PFSK-1 (cell line): Measurements from ENCODE around the gene SUFU.

Experiments
- FOXP2 ChIP-seq: optimal IDR thresholded peaks from 2 replicates; pipeline ENCODE3; 2011; ENCODE audit warnings: borderline replicate concordance, control low read depth, inconsistent platforms; ENCODE audit not compliant: insufficient read depth; ENCODE audit errors: extremely low read length, extremely low read depth
- POLR2AphosphoS5 ChIP-seq: IDR thresholded peaks from 2 replicates; pipeline ENCODE4 v1.6.1; 2012; ENCODE audit warnings: low read depth, mild to moderate bottlenecking, control low read depth, low read length, moderate library complexity
- REST ChIP-seq, 2 experiments: IDR thresholded peaks; 2 replicates each; pipeline versions ENCODE4 v1.6.1 to v1.8.0; 2011 to 2012; ENCODE audit warnings: low read depth in 2 of 2, low read length in 2 of 2, control low read depth in 1 of 2, inconsistent platforms in 1 of 2, mild to moderate bottlenecking in 1 of 2, moderate library complexity in 1 of 2; ENCODE audit not compliant: insufficient read depth in 1 of 2
- SIN3A ChIP-seq: IDR thresholded peaks from 2 replicates; pipeline ENCODE4 v1.6.1; 2012; ENCODE audit warnings: mild to moderate bottlenecking, low read length, moderate library complexity, borderline replicate concordance; ENCODE audit not compliant: insufficient read depth
- TAF1 ChIP-seq: IDR thresholded peaks from 2 replicates; pipeline ENCODE4 v1.6.1; 2012; ENCODE audit warnings: low read length, control low read depth, borderline replicate concordance; ENCODE audit not compliant: insufficient read depth

Gene SUFU

GRCh38 chr10:102632394-102633111, 128.8 kb downstream of the SUFU start:
- TF ChIP-seq TAF1 (no peak), REST (IDR thresholded peaks at IDR 0.05; ENCODE audit: insufficient read depth in 1 of 2, low read depth in 2 of 2, low read length in 2 of 2) (no peak), POLR2AphosphoS5 (no peak), FOXP2 (no peak), SIN3A (no peak)

- TF ChIP-seq SIN3A (no peak), FOXP2 (no peak), POLR2AphosphoS5 (no peak), REST (IDR thresholded peaks at IDR 0.05; ENCODE audit: insufficient read depth in 1 of 2, low read depth in 2 of 2, low read length in 2 of 2) (no peak), TAF1 (no peak)
These were observed 129.5 kb downstream of the SUFU start for GRCh38 chr10:102633287-102633686.

GRCh38 chr10:102633848-102634247, 130.1 kb downstream of the SUFU start:
- TF ChIP-seq REST (IDR thresholded peaks at IDR 0.05; ENCODE audit: insufficient read depth in 1 of 2, low read depth in 2 of 2, low read length in 2 of 2), result no peak
- TF ChIP-seq FOXP2, result no peak
- TF ChIP-seq SIN3A, result no peak
- no peak for TF ChIP-seq TAF1
- TF ChIP-seq POLR2AphosphoS5, result no peak

GRCh38 chr10:102634686-102635085, 130.9 kb downstream of the SUFU start:
- TF ChIP-seq SIN3A, result no peak
- no peak for TF ChIP-seq FOXP2
- TF ChIP-seq TAF1, result no peak
- no peak for TF ChIP-seq REST (IDR thresholded peaks at IDR 0.05; ENCODE audit: insufficient read depth in 1 of 2, low read depth in 2 of 2, low read length in 2 of 2)
- TF ChIP-seq POLR2AphosphoS5, result no peak

GRCh38 chr10:102635377-102635776, 131.6 kb downstream of the SUFU start:
- no peak for TF ChIP-seq POLR2AphosphoS5
- no peak for TF ChIP-seq SIN3A
- no peak for TF ChIP-seq TAF1
- TF ChIP-seq REST (IDR thresholded peaks at IDR 0.05; ENCODE audit: insufficient read depth in 1 of 2, low read depth in 2 of 2, low read length in 2 of 2), result no peak
- TF ChIP-seq FOXP2, result no peak
